K562 (cell line): ENCODE results near the gene USP12. TPM values are rescaled to one million over a fixed set of nuclear protein-coding genes. Genes with fewer than 3 reads are reported as not detected.

ENCODE experiments used
- ATAC-seq: fragments of 200-7000 bp; cut with Tn5 transposase; 3 replicates; pipeline ENCODE4 v1.9.1; 2020; ENCODE audit warnings: moderate library complexity
- BruUV-seq: library from RNA; stranded (reverse); fragments of 400-500 nt; replicated peaks from 2 replicates; lab custom pipeline; 2021; lab: Mats Ljungman, UMichigan
- CTCF ChIA-PET: fragments of 300-600 bp; formaldehyde crosslinking; extraction: SDS; loops from one replicate; lab custom pipeline; 2021; ENCODE audit warnings: low intra/inter-chr PET ratio; lab: Yijun Ruan, JAX
- POLR2A ChIA-PET: fragments of 300-600, 350-650 bp; sonication (Branson Sonifier 250); formaldehyde crosslinking; extraction: SDS; loops from one replicate; lab custom pipeline; 2021; ENCODE audit warnings: antibody characterized with exemption, inconsistent platforms; lab: Yijun Ruan, JAX
- DNase-seq, 4 experiments: peaks; one replicate each; pipeline versions ENCODE4 v3.0.0 to v3.0.0-alpha.2; 2011 to 2018; ENCODE audit warnings: low spot score in 3 of 4, mixed read lengths in 3 of 4; ENCODE audit errors: extremely low read depth in 1 of 4
- FAIRE-seq: peaks from 2 replicates; lab custom pipeline; 2011; peaks lifted over from hg19 to GRCh38; lab: Jason Lieb, UNC
- H2AFZ ChIP-seq: 2 replicates; pipeline ENCODE4 v1.6.0; 2011; ENCODE audit warnings: low read depth, low read length, control low read depth, inconsistent platforms
- H3K27ac ChIP-seq: fragments of 200-600 bp; 3 replicates; pipeline ENCODE4 v1.8.0; 2011; ENCODE audit warnings: low read depth, mild to moderate bottlenecking, control low read depth, inconsistent platforms, low read length, moderate library complexity, mixed read lengths; ENCODE audit errors: extremely low read depth
- H3K27me3 ChIP-seq, 2 experiments: fragments of 300-600 bp in 1 of 2; 2 replicates in 1 of 2; 3 replicates in 1 of 2; pipeline versions ENCODE4 v1.6.0 to v1.8.0; 2011; ENCODE audit warnings: inconsistent platforms in 2 of 2, low read length in 2 of 2, mild to moderate bottlenecking in 1 of 2, mixed read lengths in 1 of 2, moderate library complexity in 1 of 2; ENCODE audit not compliant: control insufficient read depth in 2 of 2, insufficient read depth in 2 of 2
- H3K36me3 ChIP-seq: fragments of 300-600 bp; 3 replicates; pipeline ENCODE4 v1.8.0; 2011; ENCODE audit warnings: mild to moderate bottlenecking, low read length, inconsistent platforms; ENCODE audit not compliant: control insufficient read depth, insufficient read depth
- H3K4me1 ChIP-seq, 2 experiments: fragments of 200-600 bp in 1 of 2; replicated peaks in 1 of 2; 2 replicates in 1 of 2; 3 replicates in 1 of 2; pipeline versions ENCODE4 v1.5.1 to v1.8.0; 2011; ENCODE audit warnings: inconsistent platforms in 2 of 2, low read length in 2 of 2, mild to moderate bottlenecking in 1 of 2, mixed read lengths in 1 of 2, moderate library complexity in 1 of 2; ENCODE audit not compliant: control insufficient read depth in 2 of 2, insufficient read depth in 2 of 2
- H3K4me2 ChIP-seq: 2 replicates; pipeline ENCODE4 v1.6.1; 2011; ENCODE audit warnings: low read length, control low read depth, inconsistent platforms, mixed read lengths; ENCODE audit not compliant: insufficient read depth
- H3K4me3 ChIP-seq: fragments of 200-600 bp; sonication (generic), shearing (Covaris generic); 2 replicates; pipeline ENCODE4 v1.5.1; 2016; ENCODE audit warnings: control low read depth, inconsistent platforms
- H3K79me2 ChIP-seq: fragments of 200-600 bp; 3 replicates; pipeline ENCODE4 v1.8.0; 2011; ENCODE audit warnings: low read length, inconsistent platforms; ENCODE audit not compliant: control insufficient read depth, insufficient read depth
- H3K9ac ChIP-seq, 2 experiments: 2 replicates each; pipeline versions ENCODE4 v1.6.0 to v1.6.1; 2011; ENCODE audit warnings: low read depth in 2 of 2, low read length in 2 of 2, control low read depth in 1 of 2, inconsistent platforms in 1 of 2, mild to moderate bottlenecking in 1 of 2, mixed read lengths in 1 of 2; ENCODE audit not compliant: insufficient read depth in 1 of 2
- H3K9me1 ChIP-seq: one replicate; pipeline ENCODE4 v1.6.0; 2011; ENCODE audit warnings: inconsistent platforms, mild to moderate bottlenecking, low read length, moderate library complexity; ENCODE audit not compliant: control insufficient read depth, insufficient read depth
- H3K9me3 ChIP-seq: replicated peaks from 2 replicates; pipeline ENCODE4 v1.5.1; 2011; ENCODE audit warnings: low read depth, low read length, inconsistent platforms; ENCODE audit not compliant: control insufficient read depth, insufficient read depth
- H4K20me1 ChIP-seq: replicated peaks from 2 replicates; pipeline ENCODE4 v1.6.1; 2011; ENCODE audit warnings: low read length, inconsistent platforms, mixed read lengths; ENCODE audit not compliant: control insufficient read depth, insufficient read depth
- EZH2 ChIP-seq: IDR thresholded peaks from 2 replicates; pipeline ENCODE4 v1.6.1; 2012; ENCODE audit warnings: low read depth, mild to moderate bottlenecking, inconsistent platforms, low read length, borderline replicate concordance
- RBM34 ChIP-seq: fragments of 200-400 bp; formaldehyde crosslinking; IDR thresholded peaks from 2 replicates; pipeline ENCODE4 v1.6.1; 2018; ENCODE audit warnings: low read length, borderline replicate concordance; ENCODE audit not compliant: insufficient read depth
- SIX5 ChIP-seq, 2 experiments: IDR thresholded peaks; 2 replicates each; pipeline ENCODE4 v1.6.1; 2011; ENCODE audit warnings: low read length in 2 of 2, borderline replicate concordance in 1 of 2, low read depth in 1 of 2, mild to moderate bottlenecking in 1 of 2, moderate library complexity in 1 of 2; ENCODE audit not compliant: insufficient read depth in 1 of 2
- SRSF3 ChIP-seq: fragments of 200-400 bp; formaldehyde crosslinking; IDR thresholded peaks from 2 replicates; pipeline ENCODE4 v1.6.1; 2016; ENCODE audit warnings: mild to moderate bottlenecking, low read length, moderate library complexity; ENCODE audit not compliant: insufficient read depth
- YY1 ChIP-seq, 3 experiments: IDR thresholded peaks; 2 replicates each; pipeline ENCODE4 v1.6.1; 2011; ENCODE audit warnings: low read length in 2 of 3, mild to moderate bottlenecking in 2 of 3, moderate library complexity in 2 of 3, borderline replicate concordance in 1 of 3, control low read depth in 1 of 3, low read depth in 1 of 3; ENCODE audit not compliant: insufficient read depth in 3 of 3, insufficient replicate concordance in 2 of 3, control insufficient read depth in 1 of 3, insufficient read length in 1 of 3; ENCODE audit errors: extremely low read depth in 1 of 3
- ZNF224 ChIP-seq: sonication (generic); formaldehyde crosslinking; IDR thresholded peaks from 2 replicates; pipeline ENCODE4 v1.8.0; 2022; ENCODE audit warnings: mild to moderate bottlenecking, missing genetic modification reagents
- ZNF311 ChIP-seq: fragments of 250-450 bp; sonication (Bioruptor Pico); IDR thresholded peaks from 2 replicates; pipeline ENCODE4 v1.4.0; 2020; ENCODE audit warnings: mild to moderate bottlenecking, moderate library complexity
- ZNF316 ChIP-seq: fragments of 450-650 bp; IDR thresholded peaks from 2 replicates; pipeline ENCODE4 v1.6.1; 2016
- WGBS: fragments of 100-300 bp; shearing (Covaris generic); methylation state at CpG from one replicate; pipeline ENCODE4 v1.1.6; 2016; ENCODE audit warnings: low coverage, mixed read lengths; ENCODE audit not compliant: insufficient coverage; ENCODE audit errors: missing lambda C conversion rate; 5-methylcytosine and 5-hydroxymethylcytosine counted together
- in situ Hi-C: fragments of 300-500 bp; cut with MboI; formaldehyde crosslinking; loops from 4 replicates; pipeline ENCODE4 v1.15.0; 2018; ENCODE audit warnings: inconsistent platforms, mixed read lengths
- intact Hi-C: fragments of 100-400 bp; cut with micrococcal nuclease; formaldehyde crosslinking; loops from 2 replicates; pipeline ENCODE4 v1.14.2; 2022
- polyA plus RNA-seq, 8 experiments: library from polyadenylated mRNA; depleted of rRNA in 4 of 8; stranded (reverse) in 5 of 8; unstranded in 3 of 8; fragments of >200 nt; fragmentation: Nextera tagmentation in 2 of 8; fragmentation: Illumina TruSeq in 1 of 8; extraction: Ambion mirVana in 2 of 8; extraction: Trizol in 1 of 8; gene quantifications; 2 replicates each; pipeline versions ENCODE4 v1.2.1 to v1.2.3, GENCODE V29; 2011 to 2014; ENCODE audit warnings: inconsistent platforms in 1 of 8, missing spikeins in 1 of 8
- total RNA-seq, 7 experiments: library from RNA; depleted of rRNA in 6 of 7; stranded (reverse); fragments of >200 nt in 6 of 7; fragmentation: Illumina TruSeq in 2 of 7; extraction: Trizol in 2 of 7; gene quantifications; 2 replicates each; pipeline versions ENCODE4 v1.2.1 to v1.2.3, GENCODE V29; 2011 to 2021; ENCODE audit warnings: low replicate concordance in 1 of 7
- TF ChIP-seq, protein P1 (sequence below): fragments of 450-650 bp; IDR thresholded peaks from 2 replicates; pipeline ENCODE4 v1.6.1; 2018; ENCODE audit warnings: mild to moderate bottlenecking, low read depth; ENCODE audit not compliant: partially characterized antibody

USP12 gene
- total and polyA plus RNA-seq, 9 of the 15 experiments (the other 6 are each of a cell fraction or from before 2014, with no cell fraction given), result 1.8 to 20.5 (median 13.3) TPM

GRCh38 chr13:27182844-27183497, 11.4 kb upstream of the USP12 start:
- DNase-seq (peak; percentile 58 to 88 (median 68)), ATAC-seq (peak; percentile 98), FAIRE-seq (peak; percentile 88)
- ChIA-PET POLR2A (interaction anchor here (0.7 to 1.3 kb wide), 6 partner anchors 11 to 198 kb away, joined by 3 to 8 read pairs (median 3); partner anchors contain the start of gene USP12), CTCF (interaction anchor here (0.7 kb wide), 1 partner anchor 36 kb away, joined by 3 read pairs; no protein-coding TSS in a partner anchor)
- WGBS, result 6% methylated on average over 10 of the region's 10 CpGs
- in situ Hi-C loops (no loop called here), intact Hi-C loops (no loop called here)
- Histone ChIP-seq H3K79me2 (no peaks in the 10 kb centered on the region), H3K4me3 (no peak overlapping the region), H3K27me3 (no peaks in the 10 kb centered on the region), H2AFZ (peak overlapping the region; percentile 80), H3K4me2 (peak overlapping the region; percentile 75), H3K27ac (peak overlapping the region; percentile 65), H3K9ac (peak overlapping the region; percentile 48; a peak in 3 of 4 replicates), H4K20me1 (no peaks in the 10 kb centered on the region), H3K9me1 (no peaks in the 10 kb centered on the region), H3K9me3 (no peaks in the 10 kb centered on the region), H3K4me1 (peaks cover 6 to 15% of the 10 kb centered on the region in 2 experiments; a peak in 3 of 5 replicates), H3K36me3 (no peaks in the 10 kb centered on the region)
- no TSS peak for BruUV-seq
- no peak for TF ChIP-seq SIX5 (IDR thresholded peaks at IDR 0.05; ENCODE audit: borderline replicate concordance in 1 of 2, insufficient read depth in 1 of 2, low read depth in 1 of 2, low read length in 2 of 2)
- TF ChIP-seq ZNF311 (CRISPR knock-in tag), result no peak
- no peak for TF ChIP-seq YY1 (IDR thresholded peaks at IDR 0.05; ENCODE audit: borderline replicate concordance in 1 of 3, control insufficient read depth in 1 of 3, extremely low read depth in 1 of 3, insufficient read depth in 3 of 3, insufficient read length in 1 of 3, insufficient replicate concordance in 2 of 3, low read depth in 1 of 3, low read length in 2 of 3)
- no peak for TF ChIP-seq RBM34
- TF ChIP-seq, protein P1, sequence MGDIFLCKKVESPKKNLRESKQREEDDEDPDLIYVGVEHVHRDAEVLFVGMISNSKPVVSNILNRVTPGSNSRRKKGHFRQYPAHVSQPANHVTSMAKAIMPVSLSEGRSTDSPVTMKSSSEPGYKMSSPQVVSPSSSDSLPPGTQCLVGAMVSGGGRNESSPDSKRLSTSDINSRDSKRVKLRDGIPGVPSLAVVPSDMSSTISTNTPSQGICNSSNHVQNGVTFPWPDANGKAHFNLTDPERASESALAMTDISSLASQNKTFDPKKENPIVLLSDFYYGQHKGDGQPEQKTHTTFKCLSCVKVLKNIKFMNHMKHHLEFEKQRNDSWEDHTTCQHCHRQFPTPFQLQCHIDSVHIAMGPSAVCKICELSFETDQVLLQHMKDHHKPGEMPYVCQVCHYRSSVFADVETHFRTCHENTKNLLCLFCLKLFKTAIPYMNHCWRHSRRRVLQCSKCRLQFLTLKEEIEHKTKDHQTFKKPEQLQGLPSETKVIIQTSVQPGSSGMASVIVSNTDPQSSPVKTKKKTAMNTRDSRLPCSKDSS, result no peak
- TF ChIP-seq SRSF3, result no peak
- peak; percentile 93 for TF ChIP-seq ZNF316
- TF ChIP-seq ZNF224, result no peak
- no peak for TF ChIP-seq EZH2
